Stimulated activated CD4-positive, alpha-beta T cell treated with anti-CD3 and anti-CD28 coated beads, Interleukin-12 subunit alpha, Interleukin-12 subunit beta, amount 100 ng/mL, for 4 hours (primary cell): ENCODE measurements around the gene PPAN.

Experiments used
- DNase-seq: peaks from one replicate; pipeline ENCODE4 v3.0.0-alpha.2; 2020

Gene PPAN

DNA sequence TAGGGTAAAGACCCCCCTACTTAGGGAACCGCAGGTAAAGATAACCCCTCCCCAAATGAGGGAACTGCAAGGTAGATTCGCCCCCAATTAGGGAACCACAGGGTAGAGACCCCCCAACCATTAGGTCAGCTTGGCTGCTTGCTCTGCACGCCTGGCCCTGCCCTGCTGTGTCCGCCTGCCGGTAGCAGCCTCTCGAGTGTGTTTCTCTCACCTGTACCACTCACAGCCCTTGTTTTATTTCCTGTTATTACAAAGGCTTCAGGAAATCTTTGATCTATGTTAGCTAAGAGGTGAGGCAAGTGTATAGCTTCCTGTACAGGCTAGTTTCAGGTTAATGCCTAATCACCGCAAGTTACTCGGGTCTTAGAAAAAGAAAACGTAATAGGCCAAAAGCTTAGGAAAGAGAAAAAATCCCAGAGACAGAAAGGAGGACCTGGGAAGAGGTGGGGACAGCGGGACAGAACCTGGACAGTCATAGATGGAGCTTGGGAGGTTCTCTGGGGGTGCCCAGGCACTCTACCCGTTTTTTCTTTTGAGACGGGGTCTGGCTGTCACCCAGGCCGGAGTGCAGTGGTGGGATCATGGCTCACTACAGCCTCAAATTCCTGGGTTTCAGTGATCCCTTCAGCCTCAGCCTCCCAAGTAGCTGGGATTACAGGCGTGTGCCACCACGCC is 36.7 kb downstream of the PPAN start:
- no peak for DNase-seq

GRCh38 chr19:10143681-10144080 is 37.5 kb downstream of the PPAN start:
- no peak for DNase-seq

DNA sequence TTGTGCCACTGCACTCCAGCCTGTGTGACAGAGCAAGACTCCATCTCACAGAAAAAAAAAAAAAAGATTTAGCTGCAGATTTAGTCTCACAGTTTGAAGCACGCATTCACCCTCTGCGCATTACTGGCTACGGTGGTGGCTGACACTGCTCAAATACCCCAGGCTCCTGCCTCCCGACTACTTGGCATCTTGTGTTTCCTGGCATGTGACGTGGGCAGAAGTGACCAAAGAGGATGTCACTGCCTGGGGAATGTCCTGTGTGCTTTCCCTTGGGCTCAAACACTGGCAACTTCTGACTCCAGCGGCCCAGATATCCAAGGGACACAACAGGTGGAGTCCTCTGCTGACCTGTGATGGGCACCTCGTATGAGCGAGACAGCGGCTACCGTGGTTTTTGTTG is 38.2 kb downstream of the PPAN start:
- no peak for DNase-seq

DNA sequence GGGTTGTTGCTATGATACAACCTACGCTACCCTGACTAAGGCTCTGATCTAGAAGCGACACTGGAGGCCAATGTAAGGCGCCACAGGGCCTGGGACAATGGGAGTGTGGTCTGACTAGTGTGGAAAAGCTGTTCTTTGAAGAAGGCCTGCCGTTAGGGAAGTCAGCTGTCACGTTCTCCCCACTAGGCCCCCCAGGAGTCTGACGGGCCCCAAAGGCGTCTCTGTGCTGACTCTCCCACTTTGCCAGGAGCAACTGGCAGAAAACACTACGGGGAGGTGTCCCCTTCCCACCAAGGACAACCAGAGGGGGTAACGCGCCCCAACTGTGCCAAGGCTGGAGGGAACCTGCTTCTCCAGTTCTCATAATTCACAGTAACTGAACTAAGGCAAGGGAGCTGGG is 38.9 kb downstream of the PPAN start:
- no peak for DNase-seq

GRCh38 chr19:10146142-10146541 is 40.0 kb downstream of the PPAN start:
- DNase-seq, result no peak

DNA sequence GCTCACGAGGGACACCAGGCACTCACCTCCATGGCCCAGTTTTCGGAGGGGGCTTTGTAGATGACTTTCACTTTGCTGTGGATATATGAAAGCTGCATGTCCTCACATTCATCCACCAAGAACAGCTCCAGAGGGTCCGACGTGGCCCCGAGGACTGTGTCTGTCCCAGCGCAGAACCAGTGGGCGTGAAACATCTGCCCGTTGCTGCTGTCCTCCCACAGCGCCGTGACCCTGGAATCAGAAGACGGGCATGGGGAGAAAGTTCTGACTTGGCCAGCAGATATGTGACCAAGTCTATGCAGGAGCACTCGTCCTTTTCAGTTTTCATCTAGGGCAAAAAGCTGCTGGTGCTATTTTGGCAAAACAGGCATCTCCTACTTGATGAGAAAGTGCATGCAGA is 43.3 kb downstream of the PPAN start:
- DNase-seq, result no peak

DNA sequence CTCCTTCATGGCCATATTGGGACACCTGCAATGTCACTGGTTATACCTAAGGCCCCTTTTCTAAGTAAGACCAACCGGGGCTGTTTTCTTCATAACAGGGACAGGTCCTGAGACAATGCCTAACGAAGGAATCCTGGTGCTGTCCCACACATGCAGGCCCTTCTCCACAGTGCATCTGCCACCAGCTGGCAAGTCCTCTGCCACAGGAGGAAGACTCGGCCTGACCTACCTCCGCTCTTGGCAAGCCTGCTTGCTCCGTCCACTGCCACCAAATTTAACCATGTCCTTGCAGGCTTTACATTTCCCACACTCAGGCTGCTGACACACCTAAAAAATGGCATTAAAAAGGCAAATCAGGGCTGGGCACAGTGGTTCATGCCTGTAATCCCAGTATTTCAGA is 45.4 kb downstream of the PPAN start:
- no peak for DNase-seq

DNA sequence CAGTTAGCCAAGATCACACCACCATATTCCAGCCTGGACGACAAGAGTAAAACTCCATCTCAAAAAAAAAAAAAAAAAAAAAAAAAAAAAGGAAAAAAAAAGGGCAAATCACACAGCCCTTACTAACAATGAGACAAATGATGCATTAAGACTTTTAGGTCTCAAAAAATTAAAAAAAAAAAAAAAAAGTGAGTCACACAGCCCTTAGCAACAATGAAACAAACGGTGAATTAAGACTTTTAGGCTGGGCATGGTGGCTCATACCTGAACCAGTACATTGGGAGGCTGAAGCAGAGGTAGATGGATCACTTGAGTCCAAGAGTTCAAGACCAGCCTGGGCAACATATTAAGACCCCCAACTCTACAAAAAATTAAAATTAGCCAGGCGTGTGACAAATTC is 45.9 kb downstream of the PPAN start:
- no peak for DNase-seq

DNA sequence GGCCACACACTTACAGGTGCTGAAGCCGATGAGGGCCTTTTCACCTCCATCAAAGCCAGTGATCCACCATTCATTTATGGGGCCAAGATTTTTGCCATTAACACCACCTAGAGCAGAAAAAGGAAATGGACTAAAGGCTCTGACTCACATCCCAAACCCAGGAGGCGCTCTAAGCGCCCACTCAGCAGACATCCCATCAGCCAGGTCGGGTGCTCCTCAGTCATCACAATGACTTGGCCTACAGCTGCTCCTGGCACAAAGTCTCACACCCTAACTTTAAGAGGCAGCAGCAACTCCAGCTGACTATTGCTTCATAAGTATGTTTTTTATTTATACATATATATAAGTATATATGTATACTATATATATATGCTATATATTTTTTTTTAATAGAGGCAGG is 49.7 kb downstream of the PPAN start:
- no peak for DNase-seq

DNA sequence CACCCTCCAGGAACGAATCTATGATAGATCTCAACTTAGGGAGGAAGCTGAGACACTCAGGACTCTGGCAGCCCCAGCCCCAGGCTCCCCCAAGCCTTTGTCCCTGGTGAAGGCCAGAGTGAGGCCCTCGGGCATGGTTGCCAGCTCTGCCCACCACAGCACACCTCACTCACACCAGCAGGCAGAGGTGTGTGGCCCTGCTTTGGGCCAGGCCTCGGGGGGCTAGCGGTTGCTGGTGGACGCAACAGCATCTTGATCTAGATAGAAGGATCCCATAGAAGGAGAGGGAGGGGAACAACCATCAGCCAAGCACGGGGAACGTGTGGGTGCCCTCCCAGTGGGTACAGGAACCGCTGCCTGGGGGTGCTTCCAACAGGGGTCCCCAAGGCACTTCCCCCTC is 51.9 kb downstream of the PPAN start:
- no peak for DNase-seq

GRCh38 chr19:10158485-10158884 is 52.3 kb downstream of the PPAN start:
- no peak for DNase-seq

GRCh38 chr19:10159610-10160009 is 53.4 kb downstream of the PPAN start:
- no peak for DNase-seq
